IPS-NIHi7 (cell line): ENCODE data around the gene LRRC10.

Experiments
- DNase-seq: peaks from one replicate; pipeline ENCODE4 v3.0.0; 2012; ENCODE audit warnings: mixed read lengths; ENCODE audit errors: extremely low spot score

Gene LRRC10

DNA sequence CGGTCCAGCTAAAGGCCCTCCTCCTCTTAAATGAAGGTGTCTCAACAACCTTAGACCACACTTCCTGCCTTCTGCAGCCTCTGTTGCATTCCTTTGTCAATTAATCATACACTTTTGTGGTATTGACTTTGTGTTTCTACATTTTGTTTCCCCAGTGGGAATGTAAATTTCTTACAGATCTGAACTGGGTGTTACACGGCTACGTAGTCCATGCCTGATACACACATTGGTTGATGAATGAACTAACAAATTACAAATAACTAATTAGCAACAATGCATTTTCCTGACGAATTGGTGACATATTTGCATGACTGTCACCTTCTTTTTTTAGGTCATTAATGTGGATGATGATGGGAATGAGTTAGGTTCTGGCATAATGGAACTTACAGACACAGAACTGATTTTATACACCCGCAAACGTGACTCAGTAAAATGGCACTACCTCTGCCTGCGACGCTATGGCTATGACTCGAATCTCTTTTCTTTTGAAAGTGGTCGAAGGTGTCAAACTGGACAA is 40.6 kb downstream of the LRRC10 start:
- DNase-seq = no peak

DNA sequence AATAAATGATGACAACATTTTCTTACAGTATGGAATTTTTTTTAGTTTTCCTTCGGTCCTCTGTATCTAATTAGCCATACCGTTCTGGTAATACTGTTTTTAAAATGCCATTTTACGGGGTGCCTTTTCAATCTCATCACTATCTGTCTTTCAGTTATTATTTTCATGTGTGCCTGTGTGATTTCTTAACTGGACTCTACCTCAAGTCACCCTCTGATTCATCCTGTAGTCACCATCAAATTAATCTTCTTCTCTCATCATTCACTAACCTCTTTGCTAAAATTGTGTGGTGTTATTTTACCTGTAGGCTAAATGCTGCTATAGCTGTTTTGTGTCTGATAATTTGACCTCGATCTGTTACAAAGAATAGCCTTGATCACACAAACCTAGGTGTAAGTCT is 41.5 kb downstream of the LRRC10 start:
- DNase-seq = no peak

DNA sequence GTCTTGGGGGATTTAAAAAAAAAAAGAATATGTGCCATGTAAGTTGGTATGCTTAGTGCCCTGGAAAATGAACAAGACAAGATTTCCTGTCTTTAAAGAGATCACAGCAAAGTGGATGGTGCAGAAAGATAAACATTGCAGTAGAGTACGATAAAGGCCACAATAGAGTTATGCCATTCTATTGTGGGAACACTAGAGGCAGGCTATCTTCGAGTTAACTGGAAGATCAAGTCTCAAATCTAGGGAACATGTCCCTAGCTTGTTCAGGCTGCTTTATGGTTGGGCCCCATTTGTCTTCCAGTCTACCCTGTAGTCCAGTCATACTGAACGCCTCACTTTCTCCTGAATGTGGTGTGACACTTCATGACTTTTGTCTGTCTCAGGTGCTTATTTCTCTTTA is 44.1 kb downstream of the LRRC10 start:
- DNase-seq = peak; percentile 15

DNA sequence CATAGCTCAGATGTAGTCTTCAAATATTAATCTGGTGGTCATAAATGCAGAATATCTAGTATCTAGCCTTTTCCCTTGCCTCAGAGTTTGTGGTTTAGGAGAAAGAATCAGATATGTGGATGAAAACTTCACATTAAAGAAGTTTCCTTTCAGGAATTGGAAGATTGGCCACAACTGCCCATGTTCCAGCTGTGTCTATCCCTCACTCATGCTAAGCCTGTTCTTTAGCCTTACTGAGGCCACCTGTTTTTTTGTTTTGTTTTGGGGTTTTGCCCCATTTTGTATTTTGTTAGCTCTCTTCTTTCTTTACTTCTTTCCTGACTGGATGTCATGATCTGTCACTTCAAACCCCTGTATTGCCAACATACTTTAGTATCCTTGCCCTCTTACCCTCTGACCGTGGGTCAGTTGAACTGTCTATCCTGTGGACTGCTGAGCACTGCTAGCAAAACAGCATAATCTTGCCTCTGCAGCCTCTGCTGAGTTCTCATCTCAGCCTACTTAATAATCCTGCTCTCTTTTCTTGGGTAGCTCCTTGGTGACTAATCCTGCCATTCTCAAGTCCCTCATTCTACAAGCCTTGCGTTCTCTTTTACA is 47.4 kb downstream of the LRRC10 start:
- no peak for DNase-seq
